Duodenal mucosa (tissue), 2 donors: ENCODE data around the gene SF1.

ENCODE experiments used
- H3K27ac ChIP-seq: one replicate; pipeline ENCODE4 v1.7.0; 2013; ENCODE audit warnings: low read depth, low read length
- H3K27me3 ChIP-seq, 2 donors: one replicate each; pipeline ENCODE4 v1.7.0; 2013; ENCODE audit warnings: low read length in 2 of 2, control low read depth in 1 of 2; ENCODE audit not compliant: insufficient read depth in 2 of 2, control insufficient read depth in 1 of 2
- H3K36me3 ChIP-seq, 2 donors: one replicate each; pipeline ENCODE4 v1.7.0; 2013; ENCODE audit warnings: low read length in 2 of 2, control low read depth in 1 of 2; ENCODE audit not compliant: insufficient read depth in 2 of 2, control insufficient read depth in 1 of 2
- H3K4me1 ChIP-seq, 2 donors: one replicate each; pipeline ENCODE4 v1.7.0; 2013; ENCODE audit warnings: low read length in 2 of 2, control low read depth in 1 of 2; ENCODE audit not compliant: insufficient read depth in 2 of 2, control insufficient read depth in 1 of 2
- H3K4me3 ChIP-seq, 2 donors: one replicate each; pipeline ENCODE4 v1.7.0; 2013; ENCODE audit warnings: low read length in 2 of 2, low read depth in 1 of 2
- H3K9ac ChIP-seq, 2 donors: one replicate each; pipeline ENCODE4 v1.7.0; 2013; ENCODE audit warnings: low read length in 2 of 2, low read depth in 1 of 2
- H3K9me3 ChIP-seq, 2 donors: one replicate each; pipeline ENCODE4 v1.7.0; 2013; ENCODE audit warnings: low read length in 2 of 2, control low read depth in 1 of 2; ENCODE audit not compliant: control insufficient read depth in 1 of 2

Gene SF1

DNA sequence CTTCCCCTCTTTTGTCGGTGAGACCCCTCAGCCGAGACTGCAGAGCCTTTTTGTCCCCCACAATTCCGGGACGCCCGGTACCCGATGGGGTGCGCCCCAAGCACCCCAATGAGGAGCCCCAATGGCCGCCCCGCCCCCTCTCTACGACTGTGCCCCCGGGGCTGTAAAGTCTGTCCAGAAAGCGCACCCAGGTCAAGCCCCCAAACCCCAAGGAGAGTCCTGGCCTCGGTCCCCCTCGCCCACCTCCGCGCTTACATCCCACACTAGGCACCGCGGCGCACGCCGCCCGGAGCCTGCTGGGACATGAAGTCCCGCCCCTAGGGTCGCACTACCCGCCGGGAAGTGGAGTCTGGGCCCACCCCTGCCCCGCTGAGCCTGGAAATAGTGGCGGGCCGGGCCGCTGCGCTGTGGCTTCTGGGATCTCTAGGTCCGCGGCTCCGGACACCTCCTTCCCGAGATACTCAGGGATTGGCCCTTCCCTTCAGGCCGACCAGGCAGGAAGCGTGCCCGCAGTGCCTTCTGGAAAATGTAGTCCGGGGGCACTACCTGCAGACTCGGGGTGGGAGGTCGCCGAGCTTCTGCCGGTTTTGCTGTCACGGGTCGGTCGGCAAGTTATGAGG, 32.0 kb upstream of the SF1 start, which contains the start of gene MEN1:
MEN1 (minus strand) TSS at position 281 of the 620 bp plus-strand sequence. CDS start 442 bp downstream, outside the sequence.
- Histone ChIP-seq H3K4me1 (peaks cover 6 to 7% of the 10 kb centered on the region in 2 donors), H3K9ac (peak within 1 kb of the TSS; percentile 64 to 70), H3K9me3 (no peaks in the 10 kb centered on the region), H3K36me3 (peaks cover 9 to 11% of the 10 kb centered on the region in 2 donors), H3K27me3 (no peaks in the 10 kb centered on the region), H3K27ac (peak within 1 kb of the TSS; percentile 55), H3K4me3 (peak within 1 kb of the TSS; percentile 83 to 84)

DNA sequence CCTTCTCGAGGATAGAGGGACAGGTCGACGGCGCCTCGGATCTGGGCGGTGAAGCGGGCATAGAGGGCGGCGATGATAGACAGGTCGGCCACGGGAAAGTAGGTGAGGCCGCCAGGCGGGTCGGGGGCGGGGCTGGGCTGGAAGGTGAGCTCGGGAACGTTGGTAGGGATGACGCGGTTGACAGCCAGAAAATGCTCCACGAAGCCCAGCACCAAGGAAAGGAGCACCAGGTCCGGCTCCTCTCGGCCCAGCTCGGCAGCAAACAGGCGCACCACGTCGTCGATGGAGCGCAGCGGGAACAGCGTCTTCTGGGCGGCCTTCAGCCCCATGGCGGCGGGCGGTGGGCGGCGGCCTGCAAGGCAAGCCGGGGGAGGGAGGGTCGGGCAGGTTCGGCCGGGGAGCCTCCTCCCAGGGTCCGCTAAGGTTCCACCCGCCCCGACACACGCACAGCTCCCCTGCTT, 31.5 kb upstream of the SF1 start:
- peaks cover 15 to 17% of the 10 kb centered on the region in 2 donors for H3K36me3 ChIP-seq
- H3K27ac ChIP-seq, result peak overlapping the region; percentile 10
- H3K9me3 ChIP-seq, result no peaks in the 10 kb centered on the region
- no peaks in the 10 kb centered on the region for H3K27me3 ChIP-seq
- peaks cover 6 to 7% of the 10 kb centered on the region in 2 donors for H3K4me1 ChIP-seq
- peak overlapping the region; percentile 83 to 84 for H3K4me3 ChIP-seq
- peak overlapping the region; percentile 64 to 70 for H3K9ac ChIP-seq

DNA sequence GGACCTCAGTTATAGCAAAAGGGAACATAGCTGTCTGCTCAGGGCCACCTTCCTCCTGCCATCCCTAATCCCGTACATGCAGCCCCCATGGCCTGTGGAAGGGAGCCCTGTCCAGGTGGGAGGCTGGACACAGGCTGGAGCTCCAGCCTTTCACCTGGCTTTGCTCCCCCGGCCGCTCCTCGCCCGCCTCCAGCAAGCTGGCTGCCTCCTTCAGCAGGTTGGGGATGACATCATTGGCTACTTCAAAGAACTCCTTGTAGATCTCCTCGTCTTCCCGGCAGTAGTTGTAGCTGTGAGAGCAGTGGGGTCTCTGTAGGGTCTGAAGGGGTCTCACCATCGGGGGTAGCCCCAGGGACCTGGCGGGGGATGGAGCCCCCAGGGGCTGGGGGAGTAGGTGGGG, 27.1 kb upstream of the SF1 start:
- no peak overlapping the region for H3K27ac ChIP-seq
- peaks cover 28 to 31% of the 10 kb centered on the region in 2 donors for H3K4me1 ChIP-seq
- no peaks in the 10 kb centered on the region for H3K27me3 ChIP-seq
- H3K36me3 ChIP-seq, result peaks cover 16 to 17% of the 10 kb centered on the region in 2 donors
- no peak overlapping the region for H3K9ac ChIP-seq
- H3K4me3 ChIP-seq, result no peak overlapping the region
- no peaks in the 10 kb centered on the region for H3K9me3 ChIP-seq

DNA sequence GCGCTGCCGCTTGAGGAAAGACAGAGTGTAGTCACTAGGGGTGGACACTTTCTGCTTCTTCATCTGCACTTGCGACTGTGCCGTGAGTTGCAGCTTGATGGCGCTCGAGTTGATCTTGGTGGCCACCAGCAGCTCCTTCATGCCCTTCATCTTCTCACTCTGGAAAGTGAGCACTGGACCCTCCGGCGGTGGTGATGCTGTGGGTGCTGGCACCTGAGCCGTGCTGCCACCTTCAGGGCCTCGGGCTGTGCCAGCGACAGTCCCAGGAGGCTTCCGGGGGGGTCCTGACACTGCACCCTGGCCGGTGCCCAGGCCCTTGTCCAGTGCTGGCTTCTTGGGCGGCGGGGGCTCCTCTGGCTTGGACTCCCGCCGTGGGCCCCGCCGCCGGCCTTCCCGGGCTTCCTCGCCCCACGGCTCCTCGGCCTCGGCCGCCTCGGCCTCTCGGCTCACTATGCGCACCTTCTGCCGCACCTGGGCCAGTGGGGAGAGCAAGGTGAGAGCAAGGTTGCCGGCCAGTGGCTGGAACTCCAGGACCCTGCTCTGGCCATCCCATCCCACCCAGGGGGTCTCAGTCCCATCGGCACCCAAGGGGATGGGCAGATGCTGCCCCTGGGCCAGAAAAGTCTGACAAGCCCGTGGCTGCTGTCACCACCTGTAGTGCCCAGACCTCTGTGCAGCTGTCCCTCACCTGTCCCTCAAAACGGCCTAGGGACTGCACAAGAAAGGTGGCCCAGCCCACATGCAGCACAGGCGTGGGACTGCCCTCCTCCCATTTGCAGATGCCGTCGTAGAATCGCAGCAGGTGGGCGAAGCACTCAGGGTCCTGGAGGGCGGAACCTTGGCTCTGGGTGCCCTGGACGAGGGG, 26.2 kb upstream of the SF1 start:
- no peak overlapping the region for H3K9ac ChIP-seq
- H3K9me3 ChIP-seq, result no peaks in the 10 kb centered on the region
- no peak overlapping the region for H3K4me3 ChIP-seq
- no peaks in the 10 kb centered on the region for H3K27me3 ChIP-seq
- peaks cover 27% of the 10 kb centered on the region in 2 donors for H3K4me1 ChIP-seq
- no peak overlapping the region for H3K27ac ChIP-seq
- peaks cover 16 to 17% of the 10 kb centered on the region in 2 donors for H3K36me3 ChIP-seq

DNA sequence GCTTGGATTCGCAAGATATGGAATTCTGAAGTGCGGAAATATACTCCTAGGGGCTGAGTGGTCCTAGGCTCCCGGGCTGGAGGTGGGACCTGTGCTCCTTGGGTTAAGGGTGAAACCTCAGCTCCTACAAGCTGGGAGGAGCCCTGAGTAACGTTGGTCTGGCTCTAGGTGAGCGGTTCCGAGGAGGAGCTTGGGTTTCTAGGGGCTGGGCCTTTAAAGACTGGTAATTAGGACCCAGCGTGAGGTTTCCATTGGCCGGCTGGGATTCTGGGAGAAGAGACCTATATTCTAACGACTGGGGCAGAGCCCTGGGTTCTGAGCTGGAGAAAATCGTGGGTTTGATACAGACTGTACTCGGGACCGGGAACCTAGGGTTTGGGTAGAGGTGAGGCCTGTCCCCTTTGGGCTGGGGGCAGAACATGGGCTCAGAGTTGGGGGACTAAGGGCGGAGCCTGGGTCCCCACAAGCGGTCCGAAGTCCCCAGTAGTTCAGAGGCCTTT, 25.6 kb upstream of the SF1 start:
- no peaks in the 10 kb centered on the region for H3K9me3 ChIP-seq
- peaks cover 23 to 24% of the 10 kb centered on the region in 2 donors for H3K4me1 ChIP-seq
- peak overlapping the region; percentile 70 to 73 for H3K4me3 ChIP-seq
- no peaks in the 10 kb centered on the region for H3K27me3 ChIP-seq
- peak overlapping the region; percentile 55 to 59 for H3K9ac ChIP-seq
- H3K36me3 ChIP-seq, result peaks cover 16 to 17% of the 10 kb centered on the region in 2 donors
- peak overlapping the region; percentile 43 for H3K27ac ChIP-seq

DNA sequence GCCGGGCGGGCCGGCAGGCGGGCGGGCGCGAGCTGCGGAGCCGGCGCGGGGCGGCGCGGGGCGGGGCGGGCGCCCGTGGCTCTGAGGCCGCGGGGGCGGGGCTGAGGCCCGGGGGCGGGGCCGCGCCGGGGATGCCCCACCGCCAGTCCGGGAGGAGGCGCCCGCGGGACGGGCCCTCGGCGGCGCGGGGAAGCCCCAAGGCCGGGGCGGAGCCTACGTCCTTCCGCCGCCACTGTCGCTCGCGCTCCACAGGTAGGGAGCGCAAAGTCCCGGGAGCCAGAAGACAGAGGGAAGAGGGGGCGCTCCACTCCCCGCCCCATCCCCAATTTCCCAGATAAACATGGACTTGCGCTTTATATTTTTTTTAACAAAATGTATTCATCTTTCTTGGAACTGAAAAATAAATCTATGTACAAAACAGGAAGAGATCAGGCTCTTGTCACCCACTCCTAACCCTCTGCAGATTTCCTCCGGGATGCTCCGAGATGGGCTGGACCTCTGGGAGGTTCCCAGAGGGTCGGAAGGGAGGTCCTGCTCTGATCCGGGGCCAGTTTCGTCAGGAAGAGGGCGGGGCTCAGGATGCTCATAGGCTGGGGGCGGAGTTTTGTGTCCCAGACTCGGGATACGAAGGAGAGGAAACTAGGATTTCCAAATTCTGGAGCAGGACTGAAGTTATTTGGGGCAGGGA, 25.0 kb upstream of the SF1 start, which contains the start of gene MAP4K2:
MAP4K2 (minus strand) TSS at position 57 of the 688 bp plus-strand sequence. CDS start 65 bp downstream, outside the sequence.
- H3K4me1 ChIP-seq, result peaks cover 23 to 24% of the 10 kb centered on the region in 2 donors
- H3K27ac ChIP-seq, result peak within 1 kb of the TSS; percentile 56
- H3K9me3 ChIP-seq, result no peaks in the 10 kb centered on the region
- H3K4me3 ChIP-seq, result peak within 1 kb of the TSS; percentile 73
- no peaks in the 10 kb centered on the region for H3K27me3 ChIP-seq
- peaks cover 16 to 17% of the 10 kb centered on the region in 2 donors for H3K36me3 ChIP-seq
- H3K9ac ChIP-seq, result peak within 1 kb of the TSS; percentile 55 to 59

DNA sequence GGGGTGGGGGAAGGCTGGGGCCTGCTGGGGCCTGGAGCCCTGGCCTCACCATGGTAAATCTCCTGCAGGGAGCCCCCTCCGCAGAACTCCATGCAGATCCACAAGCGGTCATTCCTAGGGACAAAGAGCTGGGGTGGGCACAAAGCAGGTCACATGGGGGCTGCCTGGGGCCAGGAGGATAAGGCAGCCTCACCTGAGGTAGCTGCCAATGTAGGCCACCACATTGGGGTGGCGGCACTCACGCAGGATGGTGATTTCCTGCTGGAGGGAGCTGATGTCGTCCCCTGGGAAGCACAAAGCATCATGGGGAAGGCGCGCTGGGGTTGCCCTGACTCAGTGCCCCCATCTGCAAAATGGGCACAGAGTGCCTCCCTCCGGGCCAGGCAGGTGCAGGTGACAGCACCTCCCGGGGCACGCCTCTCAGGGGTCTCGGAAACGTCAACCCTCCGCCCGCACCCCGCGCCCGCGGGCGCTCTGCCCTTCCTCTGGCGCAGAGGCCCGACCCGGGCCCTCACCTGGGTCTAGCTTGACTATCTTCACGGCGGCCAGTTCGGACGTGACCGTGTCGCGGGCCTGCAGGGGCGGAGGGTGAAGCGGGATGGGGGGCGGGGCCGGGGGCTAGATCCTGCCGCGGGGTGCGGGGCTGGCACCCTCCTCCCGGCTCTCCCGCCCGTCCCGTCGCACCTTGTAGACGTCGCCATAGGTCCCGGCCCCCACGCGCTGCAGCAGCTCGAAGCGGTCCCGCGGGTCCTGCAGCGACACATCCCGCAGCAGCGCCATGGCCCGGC, 24.2 kb upstream of the SF1 start:
- Histone ChIP-seq H3K36me3 (peaks cover 16 to 17% of the 10 kb centered on the region in 2 donors), H3K9me3 (no peaks in the 10 kb centered on the region), H3K27ac (peak overlapping the region; percentile 42), H3K27me3 (no peaks in the 10 kb centered on the region), H3K4me3 (peak overlapping the region; percentile 62 to 73), H3K4me1 (peaks cover 23 to 24% of the 10 kb centered on the region in 2 donors), H3K9ac (peak overlapping the region; percentile 10 to 47)

DNA sequence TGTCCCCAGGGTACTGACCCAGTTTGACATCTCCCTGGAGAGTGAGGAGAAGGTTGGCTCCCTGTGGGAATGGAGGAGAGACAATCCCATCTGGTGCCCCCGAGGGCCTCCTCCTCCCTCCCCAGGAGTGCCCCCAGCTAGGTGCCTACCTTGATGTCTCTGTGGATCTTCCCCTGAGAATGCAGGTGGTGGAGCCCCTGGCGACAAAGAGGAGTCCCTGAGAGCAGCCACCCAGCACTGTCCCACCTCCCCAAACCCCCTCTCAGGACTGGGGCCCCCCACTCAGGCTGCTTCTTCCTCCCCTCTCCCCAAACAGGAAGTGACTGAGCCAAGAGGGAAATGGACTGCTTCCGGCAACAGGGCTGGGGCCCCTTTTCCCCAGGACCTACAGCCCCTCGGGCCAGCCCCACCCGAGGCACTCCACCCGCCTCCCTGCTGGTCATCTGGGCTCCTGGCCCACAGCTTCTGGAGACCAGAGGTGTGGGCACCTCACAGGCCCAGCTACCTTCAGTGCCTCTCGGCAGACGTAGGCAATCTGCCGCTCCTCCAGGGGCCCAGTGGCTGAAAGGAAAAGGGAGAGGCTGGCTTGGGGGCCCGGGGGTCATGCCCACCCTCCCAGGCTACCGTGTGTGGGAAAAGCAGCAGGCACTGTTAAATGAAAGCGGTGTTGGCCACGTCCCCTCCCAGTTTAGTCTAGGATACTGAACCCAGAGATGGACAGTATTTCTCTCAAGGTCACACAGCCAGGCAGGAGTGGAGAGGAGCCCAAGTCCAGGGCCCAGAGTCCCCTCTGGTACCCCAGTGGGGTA, 23.4 kb upstream of the SF1 start:
- Histone ChIP-seq H3K36me3 (peaks cover 16 to 17% of the 10 kb centered on the region in 2 donors), H3K9ac (peak overlapping the region in 1 of 2 donors; percentile 18), H3K4me1 (peaks cover 23 to 24% of the 10 kb centered on the region in 2 donors), H3K9me3 (no peaks in the 10 kb centered on the region), H3K4me3 (peak overlapping the region; percentile 62 to 73), H3K27ac (peak overlapping the region; percentile 44), H3K27me3 (no peaks in the 10 kb centered on the region)

DNA sequence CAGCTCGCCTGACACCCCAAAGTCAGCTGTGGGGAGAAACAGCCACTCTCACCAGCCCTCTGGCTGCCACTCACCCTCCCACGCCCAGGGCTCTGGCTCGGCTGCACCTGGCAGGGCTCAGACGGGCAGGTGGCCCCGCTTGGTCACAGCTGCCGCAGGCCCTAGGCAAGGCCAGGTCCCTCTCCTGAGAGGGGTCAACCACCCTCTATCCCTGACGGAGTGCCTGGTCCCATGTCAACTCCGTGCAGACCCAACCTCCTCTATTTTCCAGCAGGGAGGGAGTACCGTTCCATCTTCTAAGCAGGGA, 22.8 kb upstream of the SF1 start:
- H3K4me3 ChIP-seq, result no peak overlapping the region
- H3K27ac ChIP-seq, result no peak overlapping the region

More for the DNA sequence above, 22.8 kb upstream of the SF1 start:
- no peaks in the 10 kb centered on the region for H3K9me3 ChIP-seq
- H3K27me3 ChIP-seq, result no peaks in the 10 kb centered on the region
- no peak overlapping the region for H3K9ac ChIP-seq
- peaks cover 12 to 21% of the 10 kb centered on the region in 2 donors for H3K36me3 ChIP-seq
- H3K4me1 ChIP-seq, result peaks cover 23 to 24% of the 10 kb centered on the region in 2 donors
